Measurements from ENCODE around the gene GPX4.

GPX4 gene

DNA sequence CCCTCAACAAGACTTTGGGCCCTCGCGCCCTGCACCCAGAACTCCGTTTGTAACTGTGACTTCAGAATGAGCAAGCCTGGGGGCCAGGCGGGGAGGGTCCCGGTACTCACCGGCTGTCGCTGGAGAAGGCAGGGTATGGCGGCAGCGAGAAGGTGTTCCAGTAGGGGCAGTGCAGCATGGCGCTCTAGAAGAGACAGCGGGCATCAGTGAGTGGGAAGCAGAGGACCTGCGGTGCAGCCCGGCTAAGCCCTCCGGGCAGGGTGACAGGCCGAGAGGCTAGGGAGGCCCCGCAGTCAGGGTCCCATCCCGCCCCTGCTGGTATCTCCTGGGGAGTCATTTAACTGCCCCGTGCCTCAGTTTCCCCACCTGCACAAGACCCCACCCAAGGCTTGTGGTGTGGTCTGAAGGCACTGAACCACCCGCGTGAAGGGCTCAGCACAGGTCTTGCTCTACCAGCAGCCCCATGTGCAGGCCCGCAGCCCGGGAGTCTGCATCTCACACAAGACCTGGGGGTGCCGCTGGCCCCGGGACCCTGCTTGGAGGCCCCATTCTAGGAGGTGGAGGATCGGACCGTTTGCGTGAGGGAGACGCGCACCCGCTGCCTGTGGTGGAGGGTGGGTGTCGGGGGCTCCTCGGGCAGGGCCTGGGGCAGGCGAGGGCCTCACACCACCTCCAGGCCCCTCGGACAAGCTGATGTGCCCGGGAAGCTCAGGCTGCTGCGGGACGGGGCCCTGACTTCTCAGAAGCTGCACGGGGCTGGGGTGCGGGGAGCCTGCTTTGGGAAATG lies 45.7 kb downstream of the GPX4 start:
- DNase-seq (ENCODE audit: low read depth in 2 of 2): no peak

DNA sequence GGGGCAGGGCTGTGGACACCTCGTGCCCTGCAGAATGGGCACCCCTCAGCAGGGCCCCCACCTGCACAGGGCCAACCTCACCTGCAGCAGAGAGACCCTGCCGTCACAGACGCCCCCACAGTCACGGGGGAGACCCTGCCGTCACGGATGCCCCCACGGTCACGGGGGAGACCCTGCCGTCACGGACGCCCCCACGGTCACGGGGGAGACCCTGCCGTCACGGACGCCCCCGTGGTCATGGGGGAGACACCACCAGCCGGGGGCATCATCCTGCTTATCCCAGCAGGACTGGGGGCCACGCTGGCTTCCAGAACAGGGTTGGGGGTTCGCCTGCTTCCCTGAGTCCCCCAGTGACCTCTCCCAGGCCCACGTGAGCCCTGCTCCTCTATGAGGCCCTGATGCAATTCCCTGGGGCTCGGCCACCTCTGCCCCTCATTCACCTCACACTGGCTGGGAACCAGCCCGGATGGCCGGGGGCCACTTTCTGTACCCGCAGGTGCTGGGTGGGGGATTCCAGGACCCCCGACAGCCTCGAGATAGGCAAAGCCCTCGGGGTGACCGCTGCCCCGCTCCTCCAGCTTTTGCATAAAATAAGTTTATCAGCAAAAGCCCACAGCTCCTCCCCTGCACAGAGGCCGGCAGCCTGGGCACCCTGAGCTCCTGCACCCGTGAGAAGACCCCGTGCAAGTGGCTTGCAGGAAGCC lies 46.7 kb downstream of the GPX4 start:
- DNase-seq (ENCODE audit: low read depth in 2 of 2): no peak

DNA sequence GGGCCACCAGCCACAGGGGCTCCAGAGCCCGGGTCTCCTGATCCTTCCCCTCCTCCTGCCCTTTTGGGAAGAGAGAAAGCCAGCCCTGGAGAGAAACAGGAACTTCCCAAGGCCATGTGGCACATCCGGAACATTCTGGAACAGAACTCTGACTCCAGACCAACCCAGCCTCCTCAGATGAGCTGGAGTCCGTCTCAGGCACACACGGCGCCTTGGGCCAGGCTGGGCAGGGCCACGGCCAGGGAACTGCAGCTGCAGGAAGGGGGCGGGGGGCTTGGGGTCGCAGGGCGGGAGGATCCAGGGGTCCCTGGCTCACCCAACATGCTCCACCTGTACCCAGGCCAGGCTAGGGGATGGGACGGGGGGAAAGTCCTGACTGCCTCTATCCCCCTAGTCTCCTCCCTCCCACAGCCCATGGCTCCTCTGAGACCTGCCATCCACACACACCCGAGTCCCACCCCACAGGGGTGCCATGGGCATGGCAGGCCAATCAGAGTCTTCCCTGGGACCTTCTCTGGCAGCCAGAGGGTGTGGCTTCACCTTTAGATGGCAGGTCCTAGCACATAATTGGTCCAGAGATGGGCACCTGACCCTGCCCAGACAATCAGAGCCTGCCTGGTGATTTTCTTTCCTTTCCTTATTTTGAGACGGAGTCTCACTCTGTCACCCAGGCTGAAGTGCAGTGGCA lies 47.4 kb downstream of the GPX4 start:
- no peak for DNase-seq (ENCODE audit: low read depth in 2 of 2)

DNA sequence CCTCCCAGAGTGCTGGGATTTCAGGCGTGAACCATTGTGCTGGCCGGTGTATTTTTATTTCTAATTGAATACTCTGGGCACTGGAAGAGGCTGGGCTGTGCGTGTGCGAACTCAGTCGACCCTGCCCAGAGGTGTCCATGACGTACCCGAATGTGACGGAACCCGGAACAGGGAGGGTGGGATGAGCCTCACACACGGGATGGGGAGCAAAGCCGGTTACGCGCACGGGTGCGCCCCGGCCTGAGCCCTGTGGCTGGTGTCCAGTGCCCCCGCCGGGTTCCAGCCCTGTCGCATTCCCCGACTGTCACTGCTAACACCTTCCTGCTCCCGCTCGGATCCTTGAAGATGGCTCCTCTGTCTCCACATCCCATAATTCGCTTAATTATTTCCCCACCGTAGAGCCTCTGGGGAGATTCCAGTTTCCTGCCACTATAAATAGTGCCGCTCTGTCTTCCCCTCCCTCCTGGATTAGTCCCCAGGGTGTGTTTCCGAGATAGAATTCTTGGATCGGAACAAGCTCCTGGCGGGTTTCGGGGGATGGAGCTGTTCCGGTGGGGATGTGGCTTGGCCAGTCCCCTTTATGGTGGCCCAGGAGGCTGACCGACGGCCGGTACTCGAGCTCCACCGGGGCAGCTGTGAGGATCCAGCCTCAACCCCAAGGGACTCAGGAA lies 48.3 kb downstream of the GPX4 start:
- DNase-seq (ENCODE audit: low read depth in 2 of 2): no peak

DNA sequence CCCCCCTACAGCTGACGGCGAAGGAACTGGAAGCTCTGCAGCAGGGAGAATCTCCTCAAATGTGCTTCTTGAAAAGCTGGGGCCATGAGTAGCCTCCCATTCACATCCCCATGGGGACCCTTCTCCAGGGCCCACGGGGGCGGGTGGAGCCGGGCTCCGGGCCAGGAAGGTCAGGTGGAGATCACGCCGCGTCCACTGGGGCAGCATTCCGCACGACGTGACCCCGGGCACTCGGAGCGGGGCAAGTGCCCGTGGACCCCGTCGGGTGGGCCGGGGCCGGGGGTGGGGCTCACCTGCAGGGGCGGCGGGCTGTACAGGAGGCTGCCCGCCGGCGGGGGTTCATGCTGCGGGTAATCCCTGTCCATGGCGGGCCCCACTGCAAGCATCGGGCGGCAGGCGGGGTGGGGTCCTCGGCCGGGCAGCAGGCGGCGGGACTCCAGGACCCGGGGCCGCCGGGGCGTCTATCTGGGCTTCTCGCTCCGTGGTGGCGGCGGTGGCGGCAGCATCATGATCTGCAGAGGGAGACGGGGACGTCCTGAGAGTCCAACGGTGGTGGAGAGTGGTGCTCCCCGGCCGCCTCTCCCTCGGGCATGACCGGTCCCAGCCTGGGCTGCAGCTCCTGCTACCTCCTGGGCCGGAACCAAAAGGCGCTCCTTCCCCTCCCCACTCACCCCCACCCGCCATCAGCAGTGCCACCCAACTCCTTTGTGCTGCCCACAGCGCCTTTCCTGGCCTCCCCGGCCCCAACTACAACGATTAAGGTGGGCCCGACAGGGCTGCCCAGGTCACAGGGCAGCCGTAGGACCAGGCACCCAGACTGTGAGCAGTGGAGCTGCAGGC lies 50.3 kb downstream of the GPX4 start:
- DNase-seq (ENCODE audit: low read depth in 2 of 2): no peak

DNA sequence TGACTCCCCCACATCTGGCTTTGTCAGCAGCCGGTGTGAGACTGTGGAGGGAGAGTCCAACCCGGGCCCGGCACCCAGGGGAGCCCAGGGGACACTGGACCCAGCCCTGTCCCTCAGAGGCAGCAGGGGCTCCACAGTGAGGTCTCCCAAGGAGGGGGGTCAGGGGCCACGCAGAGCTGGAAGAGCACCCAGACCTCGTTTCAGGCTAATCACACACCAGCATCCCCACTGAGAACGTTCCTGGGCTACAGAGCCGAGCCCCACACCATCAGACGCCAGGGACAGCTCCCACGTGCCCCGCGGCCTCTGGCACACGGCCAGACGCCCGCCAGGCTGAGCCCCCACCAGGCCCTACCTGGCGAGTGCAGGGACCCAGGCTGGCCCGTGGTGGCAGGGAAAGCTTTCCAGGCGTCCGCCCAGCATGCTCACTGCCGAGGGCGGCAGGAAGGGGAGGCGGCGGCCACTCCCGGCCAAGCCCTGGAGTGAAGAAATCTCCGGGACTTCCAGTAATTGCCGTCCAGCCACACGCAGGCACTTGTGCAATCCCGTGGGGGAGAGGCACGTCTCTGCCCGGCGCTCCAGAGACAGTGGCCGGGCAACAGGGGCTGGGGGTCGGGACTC lies 51.0 kb downstream of the GPX4 start:
- DNase-seq (ENCODE audit: low read depth in 2 of 2): no peak

DNA sequence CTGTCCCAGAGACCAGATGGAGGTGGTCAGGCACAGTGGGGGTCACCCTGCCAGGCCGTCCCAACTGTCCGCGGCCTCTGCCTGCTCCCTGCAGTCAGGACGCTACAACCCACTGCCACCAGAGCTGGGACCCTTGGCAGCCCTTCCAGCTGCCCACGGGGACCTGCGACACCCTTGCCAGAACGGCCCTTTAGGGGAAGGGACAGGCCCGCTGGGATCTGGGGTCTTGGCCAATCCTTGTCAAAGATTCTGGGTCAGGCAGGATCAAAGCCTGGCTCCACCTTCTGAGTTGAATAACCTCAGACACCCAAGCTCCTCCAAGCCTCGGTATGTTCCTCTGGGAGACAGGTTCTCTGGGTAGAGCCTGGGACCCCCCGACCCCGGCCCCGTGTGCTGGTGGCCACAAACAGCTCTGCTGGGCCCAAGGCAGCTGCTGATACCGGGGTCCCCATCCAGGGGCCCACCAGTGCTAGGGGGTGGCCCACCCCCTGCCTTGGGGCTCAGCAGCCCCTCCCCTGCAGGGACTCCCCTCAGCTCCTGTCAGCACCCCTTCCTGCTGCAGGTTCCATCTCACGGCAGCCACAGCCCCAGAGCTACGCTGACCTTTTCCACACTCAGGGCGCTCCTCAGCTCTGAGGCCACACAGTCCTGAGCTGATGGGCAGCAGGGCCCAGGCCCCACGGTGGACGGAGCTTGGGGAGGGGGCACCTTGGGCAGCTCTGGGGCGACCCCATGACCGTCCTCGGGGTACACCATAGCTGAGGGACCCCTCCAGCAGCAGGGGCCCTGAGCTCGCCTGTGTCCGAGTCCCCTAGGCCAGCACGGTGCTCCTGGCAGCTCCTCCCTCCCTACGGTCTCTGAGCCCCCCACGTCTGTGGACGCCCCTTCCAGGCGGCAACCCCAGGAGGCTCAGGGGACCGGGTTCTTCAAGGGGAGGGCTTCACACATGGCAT lies 51.8 kb downstream of the GPX4 start:
- no peak for DNase-seq (ENCODE audit: low read depth in 2 of 2)
